K562 (cell line): ENCODE measurements around the gene INS. TPM values are rescaled to one million over a fixed set of nuclear protein-coding genes. Genes with fewer than 3 reads are reported as not detected.

Experiments
- ERF ChIP-seq: fragments of 450-650 bp; formaldehyde crosslinking; IDR thresholded peaks from 2 replicates; pipeline ENCODE4 v1.4.0; 2020; ENCODE audit warnings: mild to moderate bottlenecking, mixed read lengths
- EWSR1 ChIP-seq: fragments of 450-650 bp; IDR thresholded peaks from 2 replicates; pipeline ENCODE4 v1.6.1; 2018; ENCODE audit warnings: borderline replicate concordance, mild to moderate bottlenecking, low read depth, moderate library complexity; ENCODE audit not compliant: partially characterized antibody
- FOXJ3 ChIP-seq: sonication (generic); formaldehyde crosslinking; IDR thresholded peaks from 2 replicates; pipeline ENCODE4 v1.4.0; 2020; ENCODE audit warnings: mild to moderate bottlenecking, missing genetic modification reagents
- FOXP1 ChIP-seq: sonication (generic); formaldehyde crosslinking; IDR thresholded peaks from 2 replicates; pipeline ENCODE4 v1.8.0; 2022; ENCODE audit warnings: mild to moderate bottlenecking, missing genetic modification reagents
- GATAD2A ChIP-seq: fragments of 450-650 bp; IDR thresholded peaks from 2 replicates; pipeline ENCODE4 v1.6.1; 2017
- NEUROD1 ChIP-seq: fragments of 150-350 bp; IDR thresholded peaks from 2 replicates; pipeline ENCODE4 v1.6.1; 2014; ENCODE audit warnings: borderline replicate concordance, low read length, low read depth; ENCODE audit not compliant: partially characterized antibody
- NR3C1 ChIP-seq: sonication (generic); formaldehyde crosslinking; IDR thresholded peaks from 2 replicates; pipeline ENCODE4 v1.8.1; 2022; ENCODE audit warnings: missing genetic modification reagents
- PREB ChIP-seq: sonication (generic); formaldehyde crosslinking; IDR thresholded peaks from 2 replicates; pipeline ENCODE4 v1.8.1; 2023; ENCODE audit warnings: mild to moderate bottlenecking, missing genetic modification reagents
- RB1 ChIP-seq: fragments of 450-650 bp; IDR thresholded peaks from 2 replicates; pipeline ENCODE4 v1.6.1; 2017; ENCODE audit warnings: low read depth, mild to moderate bottlenecking
- REST ChIP-seq, 2 experiments: fragments of 450-650 bp; formaldehyde crosslinking in 1 of 2; IDR thresholded peaks; 2 replicates each; pipeline versions ENCODE4 v1.4.0 to v1.6.1; 2014 to 2020; ENCODE audit warnings: mild to moderate bottlenecking in 2 of 2, borderline replicate concordance in 1 of 2, low read depth in 1 of 2
- RUNX1 ChIP-seq: sonication (generic); IDR thresholded peaks from 2 replicates; pipeline ENCODE4 v1.6.1; 2016; ENCODE audit warnings: antibody characterized with exemption, low read depth
- SMAD2 ChIP-seq: fragments of 150-350 bp; IDR thresholded peaks from 2 replicates; pipeline ENCODE4 v1.6.1; 2014; ENCODE audit warnings: low read depth, mild to moderate bottlenecking, low read length
- TRIM25 ChIP-seq: fragments of 450-650 bp; IDR thresholded peaks from 2 replicates; pipeline ENCODE4 v1.7.0; 2016; ENCODE audit warnings: borderline replicate concordance
- ZFX ChIP-seq: sonication (generic); formaldehyde crosslinking; IDR thresholded peaks from 2 replicates; pipeline ENCODE4 v1.8.0; 2022; ENCODE audit warnings: mild to moderate bottlenecking, missing genetic modification reagents, moderate library complexity
- ZNF24 ChIP-seq: fragments of 450-650 bp; IDR thresholded peaks from 2 replicates; pipeline ENCODE4 v1.6.1; 2016
- ZNF444 ChIP-seq: fragments of 250-450 bp; sonication (Bioruptor Pico); IDR thresholded peaks from 2 replicates; pipeline ENCODE4 v1.4.0; 2020; ENCODE audit warnings: mild to moderate bottlenecking, moderate library complexity
- polyA plus RNA-seq, 8 experiments: library from polyadenylated mRNA; depleted of rRNA in 4 of 8; stranded (reverse) in 5 of 8; unstranded in 3 of 8; fragments of >200 nt; fragmentation: Nextera tagmentation in 2 of 8; fragmentation: Illumina TruSeq in 1 of 8; extraction: Ambion mirVana in 2 of 8; extraction: Trizol in 1 of 8; gene quantifications; 2 replicates each; pipeline versions ENCODE4 v1.2.1 to v1.2.3, GENCODE V29; 2011 to 2014; ENCODE audit warnings: inconsistent platforms in 1 of 8, missing spikeins in 1 of 8
- total RNA-seq, 7 experiments: library from RNA; depleted of rRNA in 6 of 7; stranded (reverse); fragments of >200 nt in 6 of 7; fragmentation: Illumina TruSeq in 2 of 7; extraction: Trizol in 2 of 7; gene quantifications; 2 replicates each; pipeline versions ENCODE4 v1.2.1 to v1.2.3, GENCODE V29; 2011 to 2021; ENCODE audit warnings: low replicate concordance in 1 of 7

Gene INS
- total and polyA plus RNA-seq, 9 of the 15 experiments (the other 6 are each of a cell fraction or from before 2014, with no cell fraction given) = not detected

GRCh38 chr11:2194877-2195755, 34.1 kb upstream of the INS start (continued):
- TF ChIP-seq REST (IDR thresholded peaks at IDR 0.05; ENCODE audit: borderline replicate concordance) (peak; percentile 8; the same call in 1 of the 2 replicates), REST (CRISPR knock-in tag; IDR thresholded peaks at IDR 0.05; ENCODE audit: low read depth) (no peak), SMAD2 (no peak), NEUROD1 (no peak), EWSR1 (no peak), ZNF24 (no peak), GATAD2A (no peak), FOXJ3 (CRISPR knock-in tag) (no peak), FOXP1 (CRISPR knock-in tag) (no peak), ERF (no peak), NR3C1 (CRISPR knock-in tag) (no peak), TRIM25 (no peak), ZNF444 (CRISPR knock-in tag) (no peak), PREB (CRISPR knock-in tag) (no peak), RB1 (peak; percentile 35; the same call in 1 of the 2 replicates), RUNX1 (no peak), ZFX (CRISPR knock-in tag) (no peak)
